Right cardiac atrium (tissue), 5 donors: ENCODE measurements around the gene KMT2D. TPM values are rescaled to one million over a fixed set of nuclear protein-coding genes. Genes with fewer than 3 reads are reported as not detected.

Experiments
- ATAC-seq, 2 donors: fragments of 200-7000 bp; cut with Tn5 transposase; one replicate each; pipeline versions ENCODE4 v1.8.0 to v1.9.1; 2020; ENCODE audit warnings: moderate library complexity in 2 of 2, mild to moderate bottlenecking in 1 of 2
- DNase-seq, 3 donors: peaks; one replicate each; pipeline ENCODE4 v3.0.0-alpha.2; 2020
- H3K27ac ChIP-seq: one replicate; pipeline ENCODE4 v1.5.1; 2013; ENCODE audit warnings: mild to moderate bottlenecking, low read length, control low read depth, moderate library complexity
- H3K27me3 ChIP-seq: one replicate; pipeline ENCODE4 v1.6.1; 2013; ENCODE audit not compliant: control insufficient read depth, insufficient read depth
- H3K4me1 ChIP-seq: one replicate; pipeline ENCODE4 v1.6.1; 2013; ENCODE audit warnings: low read length; ENCODE audit not compliant: control insufficient read depth, insufficient read depth
- H3K4me3 ChIP-seq: one replicate; pipeline ENCODE4 v1.5.1; 2013; ENCODE audit warnings: low read length, control low read depth
- H3K9me3 ChIP-seq: one replicate; pipeline ENCODE4 v1.6.1; 2013; ENCODE audit warnings: low read length; ENCODE audit not compliant: control insufficient read depth
- intact Hi-C, 4 donors: fragments of 100-400 bp; cut with DNase I; formaldehyde crosslinking; loops; one replicate each; pipeline versions ENCODE4 v1.11.0 to v1.14.0; 2022 to 2023
- polyA plus RNA-seq: library from polyadenylated mRNA; stranded (reverse); fragments of 200-250 nt; gene quantifications from one replicate; pipeline ENCODE4 v1.2.3, GENCODE V29; 2013
- total RNA-seq, 4 donors: library from RNA; stranded (reverse); fragmentation: NEBNext Ultra II Directional; extraction: Animal tissue kit (Norgen Biotek cat#: 25700); gene quantifications; one replicate each; pipeline ENCODE4 v1.2.1, GENCODE V29; 2021
- donor health status: healthy with polysubstance abuse.
- donor health status: DM: no; HTN: yes; CAD: no.
- donor health status: DM: no; HTN: no; CAD: no.
- donor health status: DM: no; HTN: yes; CAD: no; lungs with severe emphysema.
- donor health status: DM: yes; HTN: yes; CAD: no.

KMT2D gene
- total and polyA plus RNA-seq, 5 donors: 38.8 to 53.5 (median 43.1) TPM

GRCh38 chr12:49012739-49013138 is 47.9 kb downstream of the KMT2D start:
- H3K9me3 ChIP-seq: no peaks in the 10 kb centered on the region
- intact Hi-C loops: no loop called here
- no peak overlapping the region for H3K27ac ChIP-seq
- DNase-seq (no peak), ATAC-seq (no peak)
- peaks cover 5% of the 10 kb centered on the region for H3K4me1 ChIP-seq
- no peaks in the 10 kb centered on the region for H3K27me3 ChIP-seq
- no peak overlapping the region for H3K4me3 ChIP-seq

Other genes with a start within 250 kb of the KMT2D start
- 1 to 10 TPM; 6.1 to 7.6 (median 7.1) TPM for gene CACNB3, start 242.3 kb downstream of the KMT2D start, total RNA-seq
- gene CACNB3, start 242.3 kb downstream of the KMT2D start, polyA plus RNA-seq: 3.5 TPM
- gene DDX23, start 208.6 kb downstream of the KMT2D start, total RNA-seq: 10 to 100 TPM; 31.4 to 38.9 (median 35.1) TPM
- gene DDX23, start 208.6 kb downstream of the KMT2D start, polyA plus RNA-seq: 21.3 TPM
- under 1 TPM; 0.41 to 0.96 (median 0.71) TPM for gene RND1, start 194.9 kb downstream of the KMT2D start, total RNA-seq
- gene RND1, start 194.9 kb downstream of the KMT2D start, polyA plus RNA-seq: 2.6 TPM
- 10 to 100 TPM in 3 of 4 donors, 1 to 10 TPM in 1; 3.9 to 14.8 (median 12.3) TPM for gene FKBP11, start 135.3 kb downstream of the KMT2D start, total RNA-seq
- gene FKBP11, start 135.3 kb downstream of the KMT2D start, polyA plus RNA-seq: 7.6 TPM
- gene ARF3, start 103.3 kb downstream of the KMT2D start, total RNA-seq: 10 to 100 TPM; 75.6 to 94.8 (median 80.6) TPM
- gene ARF3, start 103.3 kb downstream of the KMT2D start, polyA plus RNA-seq: 65.0 TPM
- 1 to 10 TPM in 1 of 4 donors, under 1 TPM in 3; 0.57 to 1.7 (median 0.73) TPM for gene WNT10B, start 89.1 kb downstream of the KMT2D start, total RNA-seq
- 0.66 TPM for gene WNT10B, start 89.1 kb downstream of the KMT2D start, polyA plus RNA-seq
- not detected for gene WNT1, start 82.5 kb downstream of the KMT2D start, total RNA-seq
- not detected for gene WNT1, start 82.5 kb downstream of the KMT2D start, polyA plus RNA-seq
- gene DDN, start 61.4 kb downstream of the KMT2D start, total RNA-seq: 1 to 10 TPM in 2 of 4 donors, under 1 TPM in 2; 0.42 to 2.8 (median 1.1) TPM
- gene DDN, start 61.4 kb downstream of the KMT2D start, polyA plus RNA-seq: 1.6 TPM
- 10 to 100 TPM; 65.7 to 88.9 (median 80.7) TPM for gene PRKAG1, start 42.0 kb downstream of the KMT2D start, total RNA-seq
- gene PRKAG1, start 42.0 kb downstream of the KMT2D start, polyA plus RNA-seq: 72.4 TPM
- gene RHEBL1, start 9.2 kb upstream of the KMT2D start, total RNA-seq: under 1 TPM in 2 of 4 donors, not detected in 2; 0.21 to 0.31 TPM
- 0.59 TPM for gene RHEBL1, start 9.2 kb upstream of the KMT2D start, polyA plus RNA-seq
- gene DHH, start 34.0 kb upstream of the KMT2D start, total RNA-seq: 1 to 10 TPM in 1 of 4 donors, under 1 TPM in 3; 0.35 to 1.7 (median 0.68) TPM
- gene DHH, start 34.0 kb upstream of the KMT2D start, polyA plus RNA-seq: 0.54 TPM
- gene LMBR1L, start 50.1 kb upstream of the KMT2D start, total RNA-seq: 10 to 100 TPM; 26.7 to 45.3 (median 34.6) TPM
- gene LMBR1L, start 50.1 kb upstream of the KMT2D start, polyA plus RNA-seq: 25.6 TPM
- gene TUBA1B, start 70.6 kb upstream of the KMT2D start, total RNA-seq: 100 to 1,000 TPM; 170 to 515 (median 413) TPM
- 395 TPM for gene TUBA1B, start 70.6 kb upstream of the KMT2D start, polyA plus RNA-seq
- gene TUBA1A, start 128.3 kb upstream of the KMT2D start, total RNA-seq: 100 to 1,000 TPM in 2 of 4 donors, 10 to 100 TPM in 2; 75.6 to 136 (median 112) TPM
- 149 TPM for gene TUBA1A, start 128.3 kb upstream of the KMT2D start, polyA plus RNA-seq
- 10 to 100 TPM; 34.2 to 71.7 (median 66.7) TPM for gene TUBA1C, start 204.3 kb upstream of the KMT2D start, total RNA-seq
- gene TUBA1C, start 204.3 kb upstream of the KMT2D start, polyA plus RNA-seq: 106 TPM
- 1 to 10 TPM in 1 of 4 donors, under 1 TPM in 3; 0.57 to 1.8 (median 0.94) TPM for gene PRPH, start 234.4 kb upstream of the KMT2D start, total RNA-seq
- 2.0 TPM for gene PRPH, start 234.4 kb upstream of the KMT2D start, polyA plus RNA-seq